GM18520 (cell line): ENCODE results near the gene DYNC1H1.

Experiments used
- ATAC-seq: cut with Tn5 transposase; IDR thresholded peaks from one replicate; pipeline ENCODE4 v1.9.1; 2021; ENCODE audit not compliant: unreplicated experiment

DYNC1H1 gene

GRCh38 chr14:102033241-102033640 is 68.9 kb downstream of the DYNC1H1 start:
- no peak for ATAC-seq

- no peak for ATAC-seq
Observed at GRCh38 chr14:102034301-102034700, 69.9 kb downstream of the DYNC1H1 start.

GRCh38 chr14:102035914-102036313 is 71.5 kb downstream of the DYNC1H1 start:
- no peak for ATAC-seq

GRCh38 chr14:102037686-102038085 is 73.3 kb downstream of the DYNC1H1 start:
- no peak for ATAC-seq

GRCh38 chr14:102039157-102039556 is 74.8 kb downstream of the DYNC1H1 start:
- ATAC-seq: no peak

- ATAC-seq: no peak
Observed at GRCh38 chr14:102040153-102040552, 75.8 kb downstream of the DYNC1H1 start.

- no peak for ATAC-seq
Observed at GRCh38 chr14:102042699-102043098, 78.3 kb downstream of the DYNC1H1 start.

GRCh38 chr14:102043251-102044025 is 79.1 kb downstream of the DYNC1H1 start:
- no peak for ATAC-seq

GRCh38 chr14:102044566-102044965 is 80.2 kb downstream of the DYNC1H1 start:
- ATAC-seq: no peak

- no peak for ATAC-seq
Observed at GRCh38 chr14:102046337-102047278, 82.2 kb downstream of the DYNC1H1 start.

GRCh38 chr14:102047808-102048540 is 83.6 kb downstream of the DYNC1H1 start:
- no peak for ATAC-seq

- no peak for ATAC-seq
Observed at GRCh38 chr14:102049258-102050025, 85.1 kb downstream of the DYNC1H1 start.

GRCh38 chr14:102050026-102050405 is 85.6 kb downstream of the DYNC1H1 start:
- no peak for ATAC-seq

GRCh38 chr14:102050625-102051024 is 86.3 kb downstream of the DYNC1H1 start:
- ATAC-seq: no peak

- no peak for ATAC-seq
Observed at GRCh38 chr14:102052522-102052921, 88.1 kb downstream of the DYNC1H1 start.

- no peak for ATAC-seq
Observed at GRCh38 chr14:102055181-102055901, 91.0 kb downstream of the DYNC1H1 start.

- no peak for ATAC-seq
Observed at GRCh38 chr14:102056694-102057442, 92.5 kb downstream of the DYNC1H1 start.

- ATAC-seq: no peak
Observed at GRCh38 chr14:102057480-102058114, 93.2 kb downstream of the DYNC1H1 start.

GRCh38 chr14:102058146-102058545 is 93.8 kb downstream of the DYNC1H1 start:
- no peak for ATAC-seq
